Endothelial cell of umbilical vein (primary cell): Measurements from ENCODE around the gene SYNDIG1. TPM values are rescaled to one million over a fixed set of nuclear protein-coding genes. Genes with fewer than 3 reads are reported as not detected.

ENCODE experiments used
- BruUV-seq: library from RNA; stranded (reverse); fragments of 400-500 nt; replicated peaks from 2 replicates; lab custom pipeline; 2021; lab: Mats Ljungman, UMichigan
- CTCF ChIA-PET: fragments of 300-600, 350-600 bp; sonication (Branson Sonifier 250); formaldehyde crosslinking; loops from one replicate; lab custom pipeline; 2021; ENCODE audit warnings: antibody characterized with exemption, inconsistent platforms; lab: Charles Lee
- POLR2A ChIA-PET: fragments of 300-600, 350-600 bp; sonication (Branson Sonifier 250); formaldehyde crosslinking; loops from one replicate; lab custom pipeline; 2021; ENCODE audit warnings: antibody characterized with exemption, inconsistent platforms; lab: Charles Lee
- DNase-seq: peaks from one replicate; pipeline ENCODE4 v3.0.0-alpha.2; 2011; ENCODE audit warnings: low read depth, low spot score
- FAIRE-seq: peaks from 2 replicates; lab custom pipeline; 2011; peaks lifted over from hg19 to GRCh38; lab: Jason Lieb, UNC
- H2AFZ ChIP-seq: 2 replicates; pipeline ENCODE4 v1.6.0; 2012; ENCODE audit warnings: low read depth, low read length, control low read depth, inconsistent platforms
- H3K27ac ChIP-seq: 2 replicates; pipeline ENCODE4 v1.5.1; 2011; ENCODE audit warnings: low read depth, mild to moderate bottlenecking, control low read depth, low read length, moderate library complexity; ENCODE audit not compliant: insufficient read depth
- H3K27me3 ChIP-seq, 2 experiments: 2 replicates each; pipeline versions ENCODE4 v1.6.0 to v1.6.1; 2011; ENCODE audit warnings: low read length in 2 of 2, mixed read lengths in 1 of 2; ENCODE audit not compliant: control insufficient read depth in 2 of 2, insufficient read depth in 2 of 2
- H3K36me3 ChIP-seq, 2 experiments: 2 replicates in 1 of 2; 3 replicates in 1 of 2; pipeline ENCODE4 v1.5.1; 2011; ENCODE audit warnings: low read length in 2 of 2, mild to moderate bottlenecking in 1 of 2, moderate library complexity in 1 of 2; ENCODE audit not compliant: control insufficient read depth in 2 of 2, insufficient read depth in 2 of 2; ENCODE audit errors: extremely low read depth in 1 of 2
- H3K4me1 ChIP-seq: 3 replicates; pipeline ENCODE4 v1.5.1; 2011; ENCODE audit warnings: mild to moderate bottlenecking, low read length; ENCODE audit not compliant: control insufficient read depth, insufficient read depth; ENCODE audit errors: extremely low read depth
- H3K4me2 ChIP-seq: 2 replicates; pipeline ENCODE4 v1.6.1; 2011; ENCODE audit warnings: low read length, control low read depth, mixed read lengths; ENCODE audit not compliant: insufficient read depth
- H3K4me3 ChIP-seq, 3 experiments: fragments of 200-600 bp in 1 of 3; sonication (generic), shearing (Covaris generic) in 1 of 3; replicated peaks in 1 of 3; 2 replicates each; pipeline ENCODE4 v1.5.1; 2011 to 2016; ENCODE audit warnings: control low read depth in 3 of 3, low read length in 3 of 3, mild to moderate bottlenecking in 2 of 3, inconsistent platforms in 1 of 3, low read depth in 1 of 3, moderate library complexity in 1 of 3; ENCODE audit not compliant: insufficient read depth in 1 of 3
- H3K79me2 ChIP-seq: 2 replicates; pipeline ENCODE4 v1.6.0; 2012; ENCODE audit warnings: low read length, inconsistent platforms; ENCODE audit not compliant: control insufficient read depth, insufficient read depth
- H3K9ac ChIP-seq: replicated peaks from 2 replicates; pipeline ENCODE3; 2011; ENCODE audit warnings: low read length, control low read depth; ENCODE audit not compliant: insufficient read depth; ENCODE audit errors: extremely low read depth
- H3K9me1 ChIP-seq: replicated peaks from 3 replicates; pipeline ENCODE4 v1.6.0; 2011; ENCODE audit warnings: mild to moderate bottlenecking, low read length; ENCODE audit not compliant: control insufficient read depth, insufficient read depth; ENCODE audit errors: extremely low read depth
- H3K9me3 ChIP-seq: replicated peaks from 2 replicates; pipeline ENCODE4 v1.5.1; 2012; ENCODE audit warnings: low read length, inconsistent platforms; ENCODE audit not compliant: control insufficient read depth, insufficient read depth
- H4K20me1 ChIP-seq: replicated peaks from 2 replicates; pipeline ENCODE3; 2011; ENCODE audit warnings: mild to moderate bottlenecking, low read length; ENCODE audit not compliant: control insufficient read depth, insufficient read depth; ENCODE audit errors: extremely low read depth
- EZH2 ChIP-seq: IDR thresholded peaks from 2 replicates; pipeline ENCODE4 v1.6.1; 2012; ENCODE audit warnings: borderline replicate concordance, low read depth, mild to moderate bottlenecking, moderate library complexity, low read length, inconsistent platforms; ENCODE audit not compliant: severe bottlenecking
- FOS ChIP-seq: IDR thresholded peaks from 2 replicates; pipeline ENCODE4 v1.6.1; 2011; ENCODE audit warnings: mild to moderate bottlenecking, low read length, moderate library complexity, borderline replicate concordance; ENCODE audit not compliant: insufficient read depth
- GATA2 ChIP-seq: IDR thresholded peaks from 2 replicates; pipeline ENCODE4 v1.7.0; 2011; ENCODE audit warnings: low read depth, mild to moderate bottlenecking, moderate library complexity, mixed read lengths, low read length; ENCODE audit not compliant: insufficient read length, insufficient read depth
- JUN ChIP-seq: IDR thresholded peaks from 2 replicates; pipeline ENCODE4 v1.6.1; 2011; ENCODE audit warnings: borderline replicate concordance, low read depth; ENCODE audit not compliant: insufficient read length, insufficient read depth
- MYC ChIP-seq: IDR thresholded peaks from one replicate; pipeline ENCODE4 v1.6.1; 2011; ENCODE audit warnings: mild to moderate bottlenecking, low read depth, low read length
- POLR2A ChIP-seq: IDR thresholded peaks from 2 replicates; pipeline ENCODE4 v1.6.1; 2012; ENCODE audit warnings: low read depth, mild to moderate bottlenecking, control low read depth, low read length
- POLR2AphosphoS5 ChIP-seq: IDR thresholded peaks from 2 replicates; pipeline ENCODE4 v1.6.1; 2012; ENCODE audit warnings: low read depth, mild to moderate bottlenecking, control low read depth, low read length, moderate library complexity; ENCODE audit not compliant: insufficient read depth
- dilution Hi-C: fragments of 300-500 bp; cut with MboI; formaldehyde crosslinking; loops from one replicate; pipeline ENCODE4 v1.15.0; 2019; ENCODE audit warnings: low sequenced_read_pairs; ENCODE audit not compliant: extremely low pct_ligation_motif_present
- intact Hi-C: fragments of 100-400 bp; cut with micrococcal nuclease; formaldehyde crosslinking; loops from one replicate; pipeline ENCODE4 v1.10.0; 2022
- polyA plus RNA-seq, 4 experiments: library from polyadenylated mRNA; depleted of rRNA in 3 of 4; stranded (reverse) in 3 of 4; unstranded in 1 of 4; fragments of >200 nt; gene quantifications; 2 replicates each; pipeline versions ENCODE4 v1.2.1 to v1.2.3, GENCODE V29; 2011 to 2012; ENCODE audit warnings: missing spikeins in 1 of 4
- total RNA-seq: library from RNA; stranded (reverse); gene quantifications from 2 replicates; pipeline ENCODE4 v1.2.3, GENCODE V29; 2021
- TF ChIP-seq, protein P1 (sequence below), 2 donors: IDR thresholded peaks; 1 replicate in 1 of 2; 2 replicates in 1 of 2; pipeline ENCODE4 v1.5.1; 2011; ENCODE audit warnings: low read length in 2 of 2, mild to moderate bottlenecking in 2 of 2, moderate library complexity in 2 of 2, control low read depth in 1 of 2, inconsistent platforms in 1 of 2, low read depth in 1 of 2; ENCODE audit not compliant: insufficient read depth in 1 of 2; ENCODE audit errors: extremely low read depth in 1 of 2
- TF ChIP-seq, protein P2 (sequence below): IDR thresholded peaks from 2 replicates; pipeline ENCODE4 v1.6.1; 2011; ENCODE audit not compliant: insufficient read depth, insufficient read length

The SYNDIG1 gene
- total and polyA plus RNA-seq, 2 donors (not counting 3 experiments of a cell fraction or from before 2014, with no cell fraction given), result not detected

DNA sequence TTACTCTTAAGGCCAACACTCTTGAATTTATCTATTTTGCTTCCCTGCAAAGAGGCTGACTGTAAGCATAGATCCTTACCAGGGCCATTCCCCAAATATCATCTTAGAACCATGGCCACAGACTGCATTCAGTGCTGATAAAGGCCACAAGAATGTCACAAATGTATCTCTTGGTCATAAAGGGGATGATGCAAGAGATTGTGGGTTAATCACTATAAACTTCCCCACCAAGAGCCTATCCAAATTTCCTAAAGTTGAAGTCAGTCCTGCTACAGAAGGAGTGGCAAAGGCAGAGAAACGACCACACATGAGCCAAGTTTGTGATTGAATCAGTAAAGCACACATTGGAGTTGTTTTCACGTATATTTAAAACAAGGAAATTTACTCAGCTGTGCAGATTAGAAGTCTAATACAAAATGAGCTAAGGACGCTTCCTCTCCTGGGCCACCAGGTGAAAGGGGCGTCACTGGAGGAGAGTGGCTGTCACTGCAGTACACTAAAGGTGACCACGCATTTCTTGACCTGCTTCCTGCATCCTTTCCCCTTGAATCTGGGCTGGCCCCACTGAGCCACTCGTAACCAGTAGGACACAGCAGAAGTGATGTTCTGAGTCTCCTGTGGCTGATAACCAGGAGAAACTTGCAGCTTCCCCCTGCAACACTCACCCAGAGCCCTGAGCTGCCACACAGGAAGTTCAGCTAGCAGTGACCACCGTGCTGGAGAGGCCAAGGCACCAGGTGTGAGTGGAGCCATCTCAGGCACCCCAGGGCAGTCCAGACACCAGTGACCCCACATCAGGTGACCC is 181.9 kb downstream of the SYNDIG1 start:
- no TSS peak for BruUV-seq
- FAIRE-seq (no peak), DNase-seq (no peak)
- Histone ChIP-seq H3K9me1 (no peaks in the 10 kb centered on the region), H3K4me1 (no peaks in the 10 kb centered on the region), H3K79me2 (no peaks in the 10 kb centered on the region), H3K4me2 (no peak overlapping the region), H2AFZ (no peak overlapping the region), H3K9ac (no peak overlapping the region), H3K4me3 (no peak overlapping the region), H4K20me1 (no peaks in the 10 kb centered on the region), H3K27ac (no peak overlapping the region), H3K36me3 (no peaks in the 10 kb centered on the region), H3K9me3 (peaks cover 4% of the 10 kb centered on the region), H3K27me3 (no peaks in the 10 kb centered on the region)
- intact Hi-C loops (no loop called here), dilution Hi-C loops (no loop called here)
- ChIA-PET CTCF (no interaction called here), POLR2A (no interaction called here)
- TF ChIP-seq EZH2 (no peak), POLR2A (no peak), POLR2AphosphoS5 (no peak), MYC (no peak), JUN (no peak), GATA2 (no peak), FOS (no peak)
- TF ChIP-seq, protein P1, sequence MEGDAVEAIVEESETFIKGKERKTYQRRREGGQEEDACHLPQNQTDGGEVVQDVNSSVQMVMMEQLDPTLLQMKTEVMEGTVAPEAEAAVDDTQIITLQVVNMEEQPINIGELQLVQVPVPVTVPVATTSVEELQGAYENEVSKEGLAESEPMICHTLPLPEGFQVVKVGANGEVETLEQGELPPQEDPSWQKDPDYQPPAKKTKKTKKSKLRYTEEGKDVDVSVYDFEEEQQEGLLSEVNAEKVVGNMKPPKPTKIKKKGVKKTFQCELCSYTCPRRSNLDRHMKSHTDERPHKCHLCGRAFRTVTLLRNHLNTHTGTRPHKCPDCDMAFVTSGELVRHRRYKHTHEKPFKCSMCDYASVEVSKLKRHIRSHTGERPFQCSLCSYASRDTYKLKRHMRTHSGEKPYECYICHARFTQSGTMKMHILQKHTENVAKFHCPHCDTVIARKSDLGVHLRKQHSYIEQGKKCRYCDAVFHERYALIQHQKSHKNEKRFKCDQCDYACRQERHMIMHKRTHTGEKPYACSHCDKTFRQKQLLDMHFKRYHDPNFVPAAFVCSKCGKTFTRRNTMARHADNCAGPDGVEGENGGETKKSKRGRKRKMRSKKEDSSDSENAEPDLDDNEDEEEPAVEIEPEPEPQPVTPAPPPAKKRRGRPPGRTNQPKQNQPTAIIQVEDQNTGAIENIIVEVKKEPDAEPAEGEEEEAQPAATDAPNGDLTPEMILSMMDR (IDR thresholded peaks at IDR 0.05; ENCODE audit: extremely low read depth in 1 of 2, insufficient read depth in 1 of 2, low read depth in 1 of 2, low read length in 2 of 2), result no peak
- TF ChIP-seq, protein P2, sequence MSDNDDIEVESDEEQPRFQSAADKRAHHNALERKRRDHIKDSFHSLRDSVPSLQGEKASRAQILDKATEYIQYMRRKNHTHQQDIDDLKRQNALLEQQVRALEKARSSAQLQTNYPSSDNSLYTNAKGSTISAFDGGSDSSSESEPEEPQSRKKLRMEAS, result no peak
